Measurements from ENCODE around the gene ZNF280C.
A peak's percentile ranks its signal among the peaks of the same experiment; 100 is the strongest.
"Not testable (repeated sequence)": the region's sequence is repeated elsewhere in the genome, so short reads cannot be mapped to it uniquely, and the experiment has no call there.

Gene ZNF280C, protein sequence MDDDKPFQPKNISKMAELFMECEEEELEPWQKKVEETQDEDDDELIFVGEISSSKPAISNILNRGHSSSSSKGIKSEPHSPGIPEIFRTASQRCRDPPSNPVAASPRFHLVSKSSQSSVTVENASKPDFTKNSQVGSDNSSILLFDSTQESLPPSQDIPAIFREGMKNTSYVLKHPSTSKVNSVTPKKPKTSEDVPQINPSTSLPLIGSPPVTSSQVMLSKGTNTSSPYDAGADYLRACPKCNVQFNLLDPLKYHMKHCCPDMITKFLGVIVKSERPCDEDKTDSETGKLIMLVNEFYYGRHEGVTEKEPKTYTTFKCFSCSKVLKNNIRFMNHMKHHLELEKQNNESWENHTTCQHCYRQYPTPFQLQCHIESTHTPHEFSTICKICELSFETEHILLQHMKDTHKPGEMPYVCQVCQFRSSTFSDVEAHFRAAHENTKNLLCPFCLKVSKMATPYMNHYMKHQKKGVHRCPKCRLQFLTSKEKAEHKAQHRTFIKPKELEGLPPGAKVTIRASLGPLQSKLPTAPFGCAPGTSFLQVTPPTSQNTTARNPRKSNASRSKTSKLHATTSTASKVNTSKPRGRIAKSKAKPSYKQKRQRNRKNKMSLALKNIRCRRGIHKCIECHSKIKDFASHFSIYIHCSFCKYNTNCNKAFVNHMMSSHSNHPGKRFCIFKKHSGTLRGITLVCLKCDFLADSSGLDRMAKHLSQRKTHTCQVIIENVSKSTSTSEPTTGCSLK

DNA sequence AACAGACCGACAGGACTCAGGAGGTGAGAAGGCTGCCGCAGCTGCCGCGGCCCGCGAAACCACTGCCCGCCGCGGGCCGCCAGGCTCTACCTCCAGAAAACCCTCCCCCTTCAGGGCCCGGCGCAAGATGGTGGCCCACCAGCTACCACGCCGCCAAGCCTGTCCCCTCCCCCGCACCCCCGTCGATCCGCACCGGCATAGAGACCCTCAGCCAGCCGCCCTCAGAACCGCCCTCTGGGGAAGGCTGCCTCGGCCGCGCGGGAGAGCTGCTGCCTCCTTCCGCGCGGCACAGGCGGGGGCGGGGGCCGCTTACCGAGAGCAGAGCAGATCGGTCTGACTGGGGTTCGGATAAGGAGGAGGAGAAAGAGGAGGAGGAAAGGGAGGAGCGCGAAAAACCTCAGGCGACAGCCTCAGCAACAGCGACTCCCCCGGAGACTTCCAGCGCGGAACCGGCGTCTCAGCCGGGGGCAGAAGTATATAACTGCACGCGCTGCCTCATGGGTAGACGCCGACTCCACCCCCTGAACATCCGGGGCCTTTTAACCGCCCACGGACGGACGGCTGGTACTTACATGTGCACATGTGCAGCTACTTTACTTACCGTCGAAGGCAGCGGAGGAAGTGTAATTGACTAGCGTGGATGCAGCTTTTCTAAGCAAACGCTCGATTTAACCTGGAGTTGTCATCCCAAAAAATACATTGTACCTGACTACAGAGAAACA lies at the start of gene ZNF280C:
ZNF280C (minus strand) TSS at position 451 of the 722 bp plus-strand sequence. CDS start 8,450 bp downstream, outside the sequence.
- peak; percentile 68 to 83 for DNase-seq (ENCODE audit: low read depth in 1 of 2, low spot score in 1 of 2)

DNA sequence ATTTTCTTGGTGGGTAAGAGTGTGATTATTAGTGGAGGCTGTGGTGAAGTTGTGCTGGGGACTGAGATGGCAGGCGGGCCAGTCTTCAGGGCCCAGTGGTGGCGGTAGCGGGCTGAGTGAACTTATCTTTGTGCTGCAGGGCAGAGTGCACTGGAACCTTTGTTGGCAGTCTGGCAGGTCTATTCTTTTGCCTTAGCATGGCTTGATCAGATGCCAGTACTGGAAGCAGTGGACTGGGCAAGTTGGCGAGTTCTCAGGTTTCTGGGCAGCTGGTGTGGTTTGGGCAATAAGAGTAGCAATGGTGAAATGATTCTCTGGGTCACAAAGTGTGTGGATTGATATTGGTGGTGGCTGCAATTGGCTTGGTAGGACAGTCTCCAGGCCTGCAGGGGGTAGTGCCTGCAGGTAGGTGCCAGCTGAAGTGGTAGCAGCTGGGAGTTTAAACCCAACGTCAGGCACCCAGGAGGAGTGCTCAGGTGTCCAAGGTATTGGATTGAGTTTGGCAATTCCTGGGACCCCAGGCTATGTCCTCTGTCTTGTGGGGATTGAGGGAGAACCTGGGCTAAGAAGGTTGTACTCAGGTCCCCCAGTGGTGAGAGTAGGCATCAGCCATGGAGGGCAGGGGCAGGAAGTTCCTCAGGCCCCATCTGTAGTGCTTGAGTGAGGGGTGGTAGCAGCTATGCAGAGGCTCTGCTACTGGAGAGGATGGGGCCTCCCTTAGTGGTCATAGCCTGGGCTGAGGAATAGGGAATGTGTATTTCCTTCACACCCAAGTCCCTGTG lies 36.1 kb upstream of the ZNF280C start:
- DNase-seq (ENCODE audit: low read depth in 1 of 2, low spot score in 1 of 2) = no peak

DNA sequence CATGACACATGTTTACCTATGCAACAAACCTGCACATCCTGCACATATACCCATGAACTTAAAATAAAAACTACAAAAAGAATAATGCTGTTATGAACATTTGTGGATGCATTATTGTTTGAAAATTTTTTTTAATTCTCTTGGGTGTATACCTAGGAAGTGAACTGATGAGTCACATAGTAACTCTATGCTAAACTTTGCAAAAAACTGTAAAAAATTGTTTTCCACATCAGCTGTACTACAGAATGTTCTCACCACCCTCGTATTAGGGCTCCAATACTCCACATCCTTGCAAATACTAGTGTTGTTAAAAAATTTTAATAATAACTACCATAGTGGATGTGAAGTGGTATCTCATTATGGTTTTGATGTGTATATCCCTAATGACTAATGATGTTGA lies 33.3 kb upstream of the ZNF280C start:
- DNase-seq (ENCODE audit: low read depth in 1 of 2, low spot score in 1 of 2) = no peak

DNA sequence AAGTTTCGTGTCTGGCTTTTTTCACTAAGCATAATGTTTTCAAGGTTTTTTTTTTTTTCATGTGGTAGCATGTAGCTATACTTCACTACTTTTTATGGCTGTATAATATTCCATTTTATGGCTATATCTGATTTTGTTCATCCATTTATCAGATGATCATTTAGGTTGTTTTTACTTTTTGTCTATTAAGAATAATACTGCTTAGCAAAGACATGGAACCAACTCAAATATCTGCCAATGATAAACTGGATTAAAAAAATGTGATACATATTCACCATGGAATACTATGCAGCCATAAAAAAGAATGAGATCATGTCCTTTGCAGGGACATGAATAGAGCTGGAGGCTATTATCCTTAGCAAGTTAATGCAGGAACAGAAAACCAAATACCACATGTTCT lies 32.7 kb upstream of the ZNF280C start:
- no peak for DNase-seq (ENCODE audit: low read depth in 1 of 2, low spot score in 1 of 2)

DNA sequence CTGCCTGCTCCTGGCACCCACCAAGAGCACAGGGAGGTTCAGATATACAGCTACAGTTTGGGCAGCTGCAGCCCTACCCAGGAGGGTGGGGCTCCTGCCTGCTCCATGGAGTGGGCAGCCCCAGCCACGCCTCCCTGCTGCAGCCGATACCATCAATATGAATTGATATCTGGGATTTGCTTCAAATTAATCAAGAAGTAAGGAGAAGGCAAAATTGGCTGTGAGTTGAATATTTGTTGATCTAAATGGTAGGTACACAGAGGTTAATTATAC lies 31.2 kb upstream of the ZNF280C start:
- DNase-seq (ENCODE audit: low read depth in 1 of 2, low spot score in 1 of 2) = no peak

DNA sequence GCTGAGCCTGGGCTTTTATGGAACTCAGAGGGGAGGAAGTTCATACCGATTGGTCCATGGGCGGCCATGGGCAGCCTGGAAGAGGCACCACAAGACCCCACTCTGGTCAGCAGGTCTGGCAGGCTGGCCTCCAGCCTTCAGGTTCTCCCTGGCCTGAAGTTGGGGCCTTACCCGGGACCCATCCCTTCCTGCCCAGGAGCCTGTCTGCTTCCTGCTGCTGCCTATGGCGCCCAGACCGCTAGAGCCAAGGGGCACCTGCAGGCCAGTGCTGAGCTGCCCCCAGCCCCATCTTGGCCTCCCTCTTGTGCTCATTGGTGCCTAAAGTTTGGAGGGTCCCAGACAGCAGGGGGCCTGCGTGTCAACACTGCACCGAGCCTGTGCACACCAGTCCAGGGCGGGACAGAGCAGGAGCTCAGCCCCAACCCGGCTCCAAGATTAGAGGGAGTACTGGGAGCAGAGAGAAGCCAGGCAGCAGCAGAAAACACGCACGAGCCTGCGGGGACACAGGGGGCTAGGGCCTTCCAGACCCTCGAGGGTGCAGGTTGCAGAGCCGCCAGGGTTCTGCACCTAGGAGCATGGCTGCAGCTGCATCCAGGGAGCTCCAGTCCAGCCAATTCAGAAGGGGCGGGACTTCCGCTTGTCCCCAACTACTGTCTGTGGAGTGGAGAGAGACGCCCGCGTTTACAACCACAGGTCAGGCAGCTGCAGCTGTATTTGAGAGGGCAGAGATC lies 30.7 kb upstream of the ZNF280C start:
- no peak for DNase-seq (ENCODE audit: low read depth in 1 of 2, low spot score in 1 of 2)

DNA sequence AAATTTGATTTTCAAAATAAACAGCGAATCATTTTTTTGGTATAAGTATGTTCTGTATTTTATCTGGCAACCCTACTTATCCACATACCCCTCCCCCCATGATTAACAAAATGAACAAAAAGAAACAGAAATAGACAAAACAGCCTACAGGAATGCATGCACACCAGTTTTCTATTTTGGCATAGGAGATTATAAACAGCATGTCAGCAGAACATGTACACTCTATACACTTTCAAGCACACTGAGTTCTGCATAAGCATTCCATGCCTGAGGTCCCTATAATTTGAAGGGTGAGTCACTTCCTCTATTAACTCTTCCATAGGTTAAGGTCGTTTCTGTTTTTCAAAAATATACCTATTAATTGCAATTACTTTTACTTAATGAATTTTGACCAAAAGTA lies 28.0 kb upstream of the ZNF280C start:
- DNase-seq (ENCODE audit: low read depth in 1 of 2, low spot score in 1 of 2) = no peak

DNA sequence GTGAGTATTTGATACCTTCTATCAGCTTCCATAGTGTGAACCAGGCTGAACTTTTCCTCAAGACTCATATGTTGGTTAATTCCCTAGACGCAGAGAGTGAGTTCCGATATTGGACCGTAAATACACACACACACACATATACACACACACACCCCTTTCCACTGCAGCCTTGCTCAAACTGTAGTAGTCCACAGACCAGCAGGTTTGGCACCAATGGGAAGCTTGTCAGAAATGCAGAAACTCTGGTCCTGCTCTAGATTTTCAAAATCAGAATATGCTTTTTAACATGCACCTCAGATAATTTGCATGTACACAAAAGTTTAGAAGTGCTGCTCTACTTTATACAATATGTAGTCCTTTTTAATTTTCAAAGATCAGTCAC lies 27.6 kb upstream of the ZNF280C start:
- DNase-seq (ENCODE audit: low read depth in 1 of 2, low spot score in 1 of 2) = no peak

DNA sequence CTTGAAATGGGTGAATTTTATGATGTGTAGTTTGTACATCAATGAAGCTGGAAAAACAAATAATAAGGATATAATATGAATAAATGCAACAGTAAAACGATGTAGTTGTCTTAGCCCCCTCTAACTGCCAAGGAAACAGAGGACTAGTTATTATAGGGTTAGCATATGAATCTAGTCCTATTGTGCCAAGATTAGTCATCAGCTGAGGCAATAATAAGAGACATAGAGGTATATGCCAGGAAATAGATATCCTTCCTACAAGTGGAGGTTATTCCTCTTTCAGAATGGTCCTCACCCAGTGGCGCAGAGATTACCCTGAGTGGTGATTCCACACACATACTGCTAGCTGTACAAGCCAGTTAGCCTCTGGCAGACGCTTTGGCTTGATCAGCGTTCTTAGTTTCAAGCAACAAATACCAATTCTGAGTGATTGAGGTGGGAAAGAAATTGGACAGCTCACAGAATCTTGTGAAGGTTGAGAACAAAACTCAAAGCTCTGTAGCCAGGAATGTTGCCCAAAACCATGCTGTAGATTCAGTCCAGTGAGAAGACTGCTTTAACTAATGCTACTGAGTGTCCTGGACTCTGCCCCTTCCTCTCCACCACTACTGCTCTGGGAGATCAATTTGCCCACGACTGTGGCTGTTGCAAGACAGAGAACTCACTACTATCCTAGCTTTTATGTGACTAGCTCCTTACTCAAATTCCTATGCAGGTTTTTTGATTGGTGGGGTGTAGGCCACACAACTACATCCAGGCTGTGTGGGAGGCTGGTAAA lies 27.0 kb upstream of the ZNF280C start:
- DNase-seq (ENCODE audit: low read depth in 1 of 2, low spot score in 1 of 2) = no peak

DNA sequence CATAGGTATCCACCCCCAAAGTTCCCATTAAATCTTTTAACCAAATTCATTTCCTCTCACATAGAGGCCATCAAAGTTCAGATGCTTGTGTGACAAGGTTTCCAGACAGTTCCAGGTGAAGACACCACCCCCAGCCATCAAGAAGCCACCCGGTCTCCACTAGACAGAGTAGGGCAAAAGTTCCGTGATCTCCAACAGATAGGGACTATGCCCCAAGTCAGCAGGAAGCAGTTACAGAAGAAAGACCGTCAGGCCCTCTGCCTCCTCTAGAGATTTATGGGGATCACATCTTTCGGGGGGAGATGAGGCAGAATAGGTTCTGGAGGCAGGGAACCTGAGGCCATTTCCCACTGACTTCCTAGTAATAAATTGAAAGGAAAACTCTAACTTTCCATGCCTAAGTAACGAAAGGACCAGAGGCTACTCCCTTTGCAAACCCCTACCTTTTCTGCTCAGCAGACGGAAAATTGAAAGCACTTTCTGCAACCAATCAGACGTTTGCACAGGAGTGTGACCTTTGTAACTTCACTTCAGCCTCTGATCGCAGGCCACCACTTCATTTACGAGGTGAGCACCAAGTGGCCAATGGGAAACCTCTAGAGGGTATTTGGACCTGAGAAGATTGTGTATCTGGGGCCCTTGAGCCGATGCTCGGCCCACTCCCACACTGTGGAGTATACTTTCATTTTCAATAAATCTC lies 18.5 kb upstream of the ZNF280C start:
- DNase-seq (ENCODE audit: low read depth in 1 of 2, low spot score in 1 of 2) = no peak

DNA sequence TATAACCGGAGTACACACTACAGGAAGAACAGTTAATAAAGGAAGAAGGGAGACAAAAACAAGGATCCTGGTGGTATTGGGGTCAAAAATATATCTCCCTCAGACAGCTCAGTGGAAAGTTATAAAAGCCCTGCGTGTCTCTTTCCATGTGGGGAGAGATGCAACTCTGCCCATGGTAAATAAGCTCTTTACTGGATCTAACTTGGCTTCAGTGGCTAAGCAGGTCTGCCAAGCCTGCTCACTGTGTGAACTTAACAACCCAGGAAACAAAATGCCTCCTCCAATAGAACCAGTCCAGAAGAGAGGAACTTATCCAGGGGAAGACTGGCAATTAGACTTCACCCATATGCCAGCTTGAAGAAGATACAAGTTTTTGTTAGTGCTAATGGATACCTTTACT lies 17.0 kb upstream of the ZNF280C start:
- DNase-seq (ENCODE audit: low read depth in 1 of 2, low spot score in 1 of 2) = no peak

DNA sequence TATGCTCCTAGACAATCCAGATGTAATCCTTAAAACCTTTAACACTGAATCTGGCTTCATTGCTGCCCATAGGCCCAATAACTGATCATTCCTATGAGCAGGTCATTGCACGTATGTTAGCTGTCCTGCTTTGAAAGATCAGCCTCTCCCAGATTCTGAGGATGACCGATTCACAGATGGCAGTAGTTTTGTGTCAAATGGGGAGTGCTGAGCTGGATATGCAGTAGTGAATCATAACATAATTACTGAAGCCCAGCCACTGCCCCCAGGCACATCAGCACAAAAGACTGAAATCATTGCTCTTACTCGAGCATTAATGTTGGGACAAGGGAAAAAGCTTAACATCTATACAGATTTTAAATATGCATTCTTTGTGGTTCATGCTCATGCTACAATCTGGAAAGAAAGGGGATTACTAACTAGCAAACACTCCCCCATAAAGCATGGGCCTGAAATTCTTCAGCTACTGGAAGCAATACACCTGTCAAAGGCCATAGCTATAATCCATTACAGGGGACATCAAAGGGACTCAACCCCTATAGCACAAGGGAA lies 16.4 kb upstream of the ZNF280C start:
- DNase-seq (ENCODE audit: low read depth in 1 of 2, low spot score in 1 of 2) = no peak

DNA sequence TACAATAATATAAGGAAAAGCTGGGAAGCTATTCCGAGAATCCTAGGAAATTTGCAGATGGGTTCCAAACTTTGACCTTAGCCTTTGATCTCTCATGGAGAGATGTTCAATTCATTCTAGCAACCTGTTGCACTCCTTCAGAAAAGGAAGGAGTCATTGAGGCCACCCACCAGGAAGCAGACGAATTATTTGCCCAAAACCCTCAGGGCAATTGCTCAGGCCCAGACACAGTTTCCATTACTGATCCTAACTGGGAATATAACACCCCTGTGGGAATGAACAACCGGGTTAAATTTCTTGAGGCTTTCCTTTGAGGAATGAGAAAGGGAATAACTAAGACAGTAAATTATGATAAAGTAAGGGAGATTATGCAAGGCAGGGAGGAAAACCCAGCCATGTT lies 13.5 kb upstream of the ZNF280C start:
- no peak for DNase-seq (ENCODE audit: low read depth in 1 of 2, low spot score in 1 of 2)

DNA sequence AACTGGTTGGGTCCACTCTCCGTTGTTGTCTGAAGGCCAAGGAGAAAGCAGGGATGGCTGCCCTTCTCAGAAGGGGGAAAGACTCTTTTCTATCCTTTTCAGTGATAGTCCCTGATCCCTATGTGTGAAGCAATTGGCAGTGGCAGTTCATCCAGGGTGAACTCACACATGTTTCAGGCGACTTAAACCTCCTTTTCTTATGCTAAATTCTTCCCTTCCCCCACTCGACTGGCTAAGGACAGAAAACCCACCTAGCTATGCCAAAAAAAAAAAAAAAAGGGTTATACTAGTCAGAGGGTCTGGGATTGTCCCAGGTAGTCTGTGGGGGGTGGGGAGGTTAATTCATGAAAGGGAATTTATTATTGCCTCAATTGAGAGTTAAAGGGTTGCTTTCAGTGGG lies 12.2 kb upstream of the ZNF280C start:
- DNase-seq (ENCODE audit: low read depth in 1 of 2, low spot score in 1 of 2) = no peak

DNA sequence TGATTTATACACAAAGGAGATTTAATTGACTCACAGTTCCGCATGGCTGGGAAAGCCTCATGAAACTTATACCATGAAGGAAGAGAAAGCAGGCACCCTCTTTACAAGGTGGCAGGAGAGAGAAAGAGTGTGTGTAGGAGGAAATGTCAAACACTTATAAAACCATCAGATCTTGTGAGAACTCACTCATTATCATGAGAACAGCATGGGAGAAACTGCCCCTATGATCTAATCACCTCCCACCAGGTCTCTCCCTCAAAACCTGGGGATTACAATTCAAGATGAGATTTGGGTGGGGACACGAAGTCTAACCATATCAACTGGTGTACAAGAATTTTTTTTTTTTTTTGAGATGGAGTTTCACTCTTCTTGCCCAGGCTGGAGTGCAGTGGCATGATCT lies 3.6 kb upstream of the ZNF280C start:
- DNase-seq (ENCODE audit: low read depth in 1 of 2, low spot score in 1 of 2) = not testable (repeated sequence)

DNA sequence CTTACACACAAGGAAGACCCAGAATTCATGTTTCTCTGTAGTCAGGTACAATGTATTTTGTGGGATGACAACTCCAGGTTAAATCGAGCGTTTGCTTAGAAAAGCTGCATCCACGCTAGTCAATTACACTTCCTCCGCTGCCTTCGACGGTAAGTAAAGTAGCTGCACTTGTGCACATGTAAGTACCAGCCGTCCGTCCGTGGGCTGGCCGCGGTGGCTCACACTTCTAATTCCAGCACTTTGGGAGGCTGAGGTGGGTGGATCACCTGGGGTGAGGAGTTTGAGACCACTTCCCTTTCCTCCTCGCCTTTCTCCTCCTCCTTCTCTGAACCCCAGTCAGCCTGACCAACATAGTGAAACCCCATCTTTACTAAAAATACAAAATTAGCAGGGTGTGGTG lies 692 bp upstream of the ZNF280C start:
- DNase-seq (ENCODE audit: low read depth in 1 of 2, low spot score in 1 of 2) = not testable (repeated sequence)

DNA sequence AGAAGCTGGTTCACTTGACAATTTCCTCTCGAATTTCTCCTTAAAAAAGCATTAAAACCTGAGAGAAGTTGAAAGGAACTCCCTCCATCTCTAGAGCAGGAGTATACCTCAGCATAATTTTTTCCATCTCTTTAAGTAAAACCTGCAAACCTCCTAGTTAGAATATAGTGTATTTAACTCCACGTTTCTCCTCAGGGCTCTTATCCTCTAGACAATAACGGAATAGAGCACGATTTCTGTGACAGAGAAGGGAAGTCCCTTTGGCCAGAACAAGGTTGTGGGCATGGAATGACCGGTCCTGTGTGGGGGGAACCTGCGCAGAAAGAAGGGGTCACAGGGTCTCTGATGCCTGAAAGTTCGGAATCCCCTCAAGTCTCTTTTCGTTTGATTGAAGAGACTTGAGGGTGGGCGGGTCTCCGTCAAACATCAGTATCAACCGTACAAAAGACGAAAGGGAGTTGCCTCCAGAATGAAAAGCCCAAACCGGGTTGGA lies 697 bp downstream of the ZNF280C start:
- DNase-seq (ENCODE audit: low read depth in 1 of 2, low spot score in 1 of 2) = no peak

DNA sequence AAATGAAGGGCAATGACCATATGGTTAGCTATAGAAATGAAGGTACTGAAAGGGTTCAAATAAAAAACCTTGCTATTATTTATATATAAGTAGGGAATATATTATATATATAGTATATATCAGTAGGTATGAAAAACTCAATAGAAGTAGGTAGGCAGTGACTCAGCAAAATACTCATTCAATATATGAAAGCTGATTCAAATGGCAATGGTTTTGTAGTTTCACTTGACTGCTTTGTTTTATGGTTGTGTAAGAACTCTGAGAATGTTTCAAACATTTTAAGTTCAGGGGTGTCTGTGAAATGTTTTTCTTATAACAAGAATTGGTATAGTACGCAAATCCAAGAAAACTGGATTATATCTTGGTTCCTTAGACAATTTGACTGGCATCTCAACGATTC lies 4.1 kb downstream of the ZNF280C start:
- DNase-seq (ENCODE audit: low read depth in 1 of 2, low spot score in 1 of 2) = no peak

DNA sequence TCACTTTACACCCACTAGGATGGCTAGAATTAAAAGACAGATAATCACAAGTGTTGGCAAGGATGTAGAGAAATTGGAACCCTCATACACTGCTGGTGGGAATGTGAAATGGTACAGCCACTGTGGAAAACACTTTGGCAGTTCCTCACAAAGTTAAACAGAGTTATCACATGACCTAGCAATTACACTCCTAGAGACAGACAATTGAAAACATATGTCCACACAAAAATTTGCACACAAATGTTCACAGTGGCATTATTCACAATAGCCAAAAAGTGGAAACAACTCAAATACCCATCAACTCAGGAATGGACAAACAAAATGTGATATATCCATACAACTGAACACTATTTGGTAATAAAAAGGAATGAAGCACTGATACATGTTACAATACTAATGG lies 5.7 kb downstream of the ZNF280C start:
- DNase-seq (ENCODE audit: low read depth in 1 of 2, low spot score in 1 of 2) = no peak
